HG03432 (cell line): ENCODE results near the gene TRMT2B.
"Not testable (repeated sequence)": the region's sequence is repeated elsewhere in the genome, so short reads cannot be mapped to it uniquely, and the experiment has no call there.

Experiments used
- ATAC-seq: cut with Tn5 transposase; IDR thresholded peaks from one replicate; pipeline ENCODE4 v1.9.1; 2021; ENCODE audit warnings: mild to moderate bottlenecking, moderate library complexity; ENCODE audit not compliant: unreplicated experiment

Gene TRMT2B

GRCh38 chrX:101012031-101012430 lies 39.9 kb downstream of the TRMT2B start:
- ATAC-seq: not testable (repeated sequence)

GRCh38 chrX:101009090-101009489 lies 42.8 kb downstream of the TRMT2B start:
- no peak for ATAC-seq

- ATAC-seq: no peak
These were observed 52.5 kb downstream of the TRMT2B start for GRCh38 chrX:100999451-100999850.

- no peak for ATAC-seq
These were observed 56.4 kb downstream of the TRMT2B start for GRCh38 chrX:100995469-100995868.

GRCh38 chrX:100994352-100995281 lies 57.3 kb downstream of the TRMT2B start:
- peak; percentile 99 for ATAC-seq

GRCh38 chrX:100990139-100990538 lies 61.8 kb downstream of the TRMT2B start:
- no peak for ATAC-seq

GRCh38 chrX:100984818-100985217 lies 67.1 kb downstream of the TRMT2B start:
- ATAC-seq: no peak

GRCh38 chrX:100981498-100981845 lies 70.4 kb downstream of the TRMT2B start:
- not testable (repeated sequence) for ATAC-seq

GRCh38 chrX:100980608-100981497 lies 71.1 kb downstream of the TRMT2B start:
- ATAC-seq: no peak

GRCh38 chrX:100979881-100980607 lies 71.9 kb downstream of the TRMT2B start:
- no peak for ATAC-seq

GRCh38 chrX:100976211-100976610 lies 75.7 kb downstream of the TRMT2B start:
- no peak for ATAC-seq

- ATAC-seq: no peak
These were observed 76.7 kb downstream of the TRMT2B start for GRCh38 chrX:100975212-100975611.

GRCh38 chrX:100973411-100973810 lies 78.5 kb downstream of the TRMT2B start:
- ATAC-seq: no peak

- ATAC-seq: no peak
These were observed 82.0 kb downstream of the TRMT2B start for GRCh38 chrX:100969936-100970335.

- ATAC-seq: no peak
These were observed 82.5 kb downstream of the TRMT2B start, which contains the start of gene ARL13A for GRCh38 chrX:100969408-100969807. TSS of gene ARL13A (plus strand) at chrX:100969708. CDS start at chrX:100973690, 3,982 bp downstream.

- ATAC-seq: no peak
These were observed 87.5 kb downstream of the TRMT2B start for GRCh38 chrX:100964362-100964761.

GRCh38 chrX:100962811-100963210 lies 89.1 kb downstream of the TRMT2B start:
- no peak for ATAC-seq
